KMS-11 (cell line): Measurements from ENCODE around the gene SLC26A8.

Experiments used
- H2AFZ ChIP-seq: fragments of 200-600 bp; sonication (generic); 2 replicates; pipeline ENCODE4 v1.6.1; 2016; ENCODE audit warnings: antibody characterized with exemption, mixed run types, low read depth
- H3K27ac ChIP-seq: fragments of 200-600 bp; sonication (generic); 2 replicates; pipeline ENCODE4 v1.6.1; 2016; ENCODE audit warnings: mild to moderate bottlenecking, mixed run types
- H3K27me3 ChIP-seq: fragments of 200-600 bp; sonication (generic); 2 replicates; pipeline ENCODE4 v1.6.1; 2017; ENCODE audit warnings: mild to moderate bottlenecking, low read depth, mixed run types, moderate library complexity; ENCODE audit not compliant: insufficient read depth
- H3K36me3 ChIP-seq: fragments of 200-600 bp; sonication (generic); 2 replicates; pipeline ENCODE4 v1.6.1; 2017; ENCODE audit warnings: mild to moderate bottlenecking, mixed run types; ENCODE audit not compliant: insufficient read depth
- H3K4me1 ChIP-seq: fragments of 200-600 bp; sonication (generic); 2 replicates; pipeline ENCODE4 v1.6.1; 2016; ENCODE audit warnings: mild to moderate bottlenecking, low read depth, mixed run types; ENCODE audit not compliant: poor library complexity, severe bottlenecking
- H3K4me2 ChIP-seq: fragments of 200-600 bp; sonication (generic); 2 replicates; pipeline ENCODE4 v1.7.0; 2016; ENCODE audit warnings: mild to moderate bottlenecking, mixed run types
- H3K4me3 ChIP-seq: fragments of 200-600 bp; sonication (generic); IDR thresholded peaks from 2 replicates; pipeline ENCODE4 v1.6.1; 2017; ENCODE audit warnings: low read depth, low read length, mixed read lengths; ENCODE audit not compliant: insufficient read depth
- H3K79me2 ChIP-seq: fragments of 200-600 bp; sonication (generic); 2 replicates; pipeline ENCODE4 v1.6.1; 2016; ENCODE audit warnings: low read depth, mixed run types; ENCODE audit not compliant: insufficient read depth
- H3K9ac ChIP-seq: fragments of 200-600 bp; sonication (generic); 2 replicates; pipeline ENCODE4 v1.6.1; 2016; ENCODE audit warnings: mild to moderate bottlenecking, mixed run types
- H4K20me1 ChIP-seq: fragments of 200-600 bp; sonication (generic); 2 replicates; pipeline ENCODE4 v1.6.1; 2016; ENCODE audit warnings: mild to moderate bottlenecking, mixed run types; ENCODE audit not compliant: insufficient read depth
- CTCF ChIP-seq: fragments of 200-600 bp; sonication (generic); conservative IDR thresholded peaks from 2 replicates; pipeline ENCODE4 v1.6.1; 2017; ENCODE audit warnings: low read depth, mild to moderate bottlenecking, antibody characterized with exemption, low read length, moderate library complexity, mixed read lengths

The SLC26A8 gene

GRCh38 chr6:36056178-36056577 is 31.7 kb upstream of the SLC26A8 start:
- peaks cover 3% of the 10 kb centered on the region; the same call in 1 of the 2 replicates for H4K20me1 ChIP-seq
- peaks cover 9% of the 10 kb centered on the region for H3K79me2 ChIP-seq
- H3K27me3 ChIP-seq, result no peaks in the 10 kb centered on the region
- no peak for TF ChIP-seq CTCF
- no peak overlapping the region for H3K9ac ChIP-seq
- H2AFZ ChIP-seq, result no peak overlapping the region
- H3K4me3 ChIP-seq, result no peak overlapping the region
- no peak overlapping the region for H3K27ac ChIP-seq
- peaks cover 23% of the 10 kb centered on the region for H3K4me1 ChIP-seq
- H3K4me2 ChIP-seq, result no peak overlapping the region
- H3K36me3 ChIP-seq, result no peaks in the 10 kb centered on the region

- no peak overlapping the region for H2AFZ ChIP-seq
- H3K4me2 ChIP-seq, result no peak overlapping the region
- H4K20me1 ChIP-seq, result peaks cover 3% of the 10 kb centered on the region; the same call in 1 of the 2 replicates
- no peaks in the 10 kb centered on the region for H3K36me3 ChIP-seq
- peaks cover 23% of the 10 kb centered on the region for H3K4me1 ChIP-seq
- peaks cover 17% of the 10 kb centered on the region for H3K79me2 ChIP-seq
- H3K27ac ChIP-seq, result no peak overlapping the region
- no peaks in the 10 kb centered on the region for H3K27me3 ChIP-seq
- TF ChIP-seq CTCF, result no peak
- H3K4me3 ChIP-seq, result no peak overlapping the region
- H3K9ac ChIP-seq, result no peak overlapping the region
These were observed 30.5 kb upstream of the SLC26A8 start for GRCh38 chr6:36054956-36055355.

- Histone ChIP-seq H3K4me3 (no peak overlapping the region), H3K9ac (no peak overlapping the region), H3K4me2 (no peak overlapping the region), H3K4me1 (peaks cover 23% of the 10 kb centered on the region), H4K20me1 (peaks cover 3% of the 10 kb centered on the region; the same call in 1 of the 2 replicates), H3K27ac (no peak overlapping the region), H3K27me3 (no peaks in the 10 kb centered on the region), H2AFZ (no peak overlapping the region), H3K79me2 (peaks cover 22% of the 10 kb centered on the region), H3K36me3 (no peaks in the 10 kb centered on the region)
- TF ChIP-seq CTCF, result no peak
These were observed 30.0 kb upstream of the SLC26A8 start for GRCh38 chr6:36054415-36054814.

GRCh38 chr6:36053878-36054277 is 29.4 kb upstream of the SLC26A8 start:
- H3K27me3 ChIP-seq, result no peaks in the 10 kb centered on the region
- no peak for TF ChIP-seq CTCF
- H4K20me1 ChIP-seq, result peaks cover 3% of the 10 kb centered on the region; the same call in 1 of the 2 replicates
- H3K4me3 ChIP-seq, result no peak overlapping the region
- H3K4me1 ChIP-seq, result peaks cover 23% of the 10 kb centered on the region
- H3K4me2 ChIP-seq, result no peak overlapping the region
- H3K79me2 ChIP-seq, result peaks cover 28% of the 10 kb centered on the region
- no peak overlapping the region for H3K9ac ChIP-seq
- H3K27ac ChIP-seq, result no peak overlapping the region
- no peaks in the 10 kb centered on the region for H3K36me3 ChIP-seq
- no peak overlapping the region for H2AFZ ChIP-seq
